Measurements from ENCODE around the gene ABHD17A. TPM values are rescaled to one million over a fixed set of nuclear protein-coding genes. Genes with fewer than 3 reads are reported as not detected.
A peak's percentile ranks its signal among the peaks of the same experiment; 100 is the strongest.

ABHD17A gene
- polyA plus RNA-seq, 1 experiment = 48.8 TPM

- Histone ChIP-seq H3K4me3 (ENCODE audit: low read depth, low read length) (no peak overlapping the region), H3K27me3 (ENCODE audit: control insufficient read depth, insufficient read depth, low read length) (no peaks in the 10 kb centered on the region), H3K36me3 (ENCODE audit: control insufficient read depth, insufficient read depth, low read length) (peaks cover 10% of the 10 kb centered on the region)
- ChIA-PET POLR2A (no interaction called here), CTCF (interaction anchor here (0.7 kb wide), 1 partner anchor 34 kb away, joined by 4 read pairs; no protein-coding TSS in a partner anchor)
- no peak for DNase-seq (ENCODE audit: low read depth)
- no peak for TF ChIP-seq CTCF (IDR thresholded peaks at IDR 0.05; ENCODE audit: insufficient read depth, low read depth, low read length)
These were observed 14.1 kb downstream of the ABHD17A start for GRCh38 chr19:1871140-1871597.

GRCh38 chr19:1868971-1869370, 16.3 kb downstream of the ABHD17A start:
- Histone ChIP-seq H3K36me3 (ENCODE audit: control insufficient read depth, insufficient read depth, low read length) (peaks cover 10% of the 10 kb centered on the region), H3K4me3 (ENCODE audit: low read depth, low read length) (no peak overlapping the region), H3K27me3 (ENCODE audit: control insufficient read depth, insufficient read depth, low read length) (no peaks in the 10 kb centered on the region)
- TF ChIP-seq CTCF (IDR thresholded peaks at IDR 0.05; ENCODE audit: insufficient read depth, low read depth, low read length) = no peak
- CTCF ChIA-PET = interaction anchor here (1.1 kb wide), 1 partner anchor 31 kb away, joined by 6 read pairs; no protein-coding TSS in a partner anchor
- no peak for DNase-seq (ENCODE audit: low read depth)
- POLR2A ChIA-PET = no interaction called here

GRCh38 chr19:1867349-1867724, 18.0 kb downstream of the ABHD17A start:
- CTCF ChIA-PET = interaction anchor here (1.4 to 1.7 kb wide), 2 partner anchors 8 to 9 kb away, joined by 4 to 6 read pairs; no protein-coding TSS in a partner anchor
- peaks cover 4% of the 10 kb centered on the region for H3K36me3 ChIP-seq (ENCODE audit: control insufficient read depth, insufficient read depth, low read length)
- no peak overlapping the region for H3K4me3 ChIP-seq (ENCODE audit: low read depth, low read length)
- POLR2A ChIA-PET = no interaction called here
- no peak for TF ChIP-seq CTCF (IDR thresholded peaks at IDR 0.05; ENCODE audit: insufficient read depth, low read depth, low read length)
- DNase-seq (ENCODE audit: low read depth) = no peak
- H3K27me3 ChIP-seq (ENCODE audit: control insufficient read depth, insufficient read depth, low read length) = no peaks in the 10 kb centered on the region

- ChIA-PET CTCF (interaction anchor here (0.6 to 1.7 kb wide), 5 partner anchors 9 to 31 kb away, joined by 3 to 6 read pairs (median 4); no protein-coding TSS in a partner anchor), POLR2A (no interaction called here)
- Histone ChIP-seq H3K4me3 (ENCODE audit: low read depth, low read length) (no peak overlapping the region), H3K27me3 (ENCODE audit: control insufficient read depth, insufficient read depth, low read length) (no peaks in the 10 kb centered on the region), H3K36me3 (ENCODE audit: control insufficient read depth, insufficient read depth, low read length) (peaks cover 4% of the 10 kb centered on the region)
- no peak for TF ChIP-seq CTCF (IDR thresholded peaks at IDR 0.05; ENCODE audit: insufficient read depth, low read depth, low read length)
- DNase-seq (ENCODE audit: low read depth) = no peak
These were observed 18.5 kb downstream of the ABHD17A start for GRCh38 chr19:1866693-1867348.

- Histone ChIP-seq H3K27me3 (ENCODE audit: control insufficient read depth, insufficient read depth, low read length) (no peaks in the 10 kb centered on the region), H3K36me3 (ENCODE audit: control insufficient read depth, insufficient read depth, low read length) (peaks cover 1% of the 10 kb centered on the region), H3K4me3 (ENCODE audit: low read depth, low read length) (peak overlapping the region; percentile 86)
- CTCF ChIA-PET = interaction anchor here (0.8 to 1.7 kb wide), 7 partner anchors 10 to 41 kb away, joined by 3 to 8 read pairs (median 4); no protein-coding TSS in a partner anchor
- POLR2A ChIA-PET = no interaction called here
- no peak for TF ChIP-seq CTCF (IDR thresholded peaks at IDR 0.05; ENCODE audit: insufficient read depth, low read depth, low read length)
- DNase-seq (ENCODE audit: low read depth) = no peak
These were observed 19.9 kb downstream of the ABHD17A start for GRCh38 chr19:1865172-1866010.

All from BJ (cell line).